Right cardiac atrium (tissue), 5 donors: ENCODE measurements around the gene NCR3LG1. TPM values are rescaled to one million over a fixed set of nuclear protein-coding genes. Genes with fewer than 3 reads are reported as not detected.
A peak's percentile ranks its signal among the peaks of the same experiment; 100 is the strongest.

Experiments
- ATAC-seq, 2 donors: fragments of 200-7000 bp; cut with Tn5 transposase; one replicate each; pipeline versions ENCODE4 v1.8.0 to v1.9.1; 2020; ENCODE audit warnings: moderate library complexity in 2 of 2, mild to moderate bottlenecking in 1 of 2
- DNase-seq, 3 donors: peaks; one replicate each; pipeline ENCODE4 v3.0.0-alpha.2; 2020
- H3K27ac ChIP-seq: one replicate; pipeline ENCODE4 v1.5.1; 2013; ENCODE audit warnings: mild to moderate bottlenecking, low read length, control low read depth, moderate library complexity
- H3K27me3 ChIP-seq: one replicate; pipeline ENCODE4 v1.6.1; 2013; ENCODE audit not compliant: control insufficient read depth, insufficient read depth
- H3K4me1 ChIP-seq: one replicate; pipeline ENCODE4 v1.6.1; 2013; ENCODE audit warnings: low read length; ENCODE audit not compliant: control insufficient read depth, insufficient read depth
- H3K4me3 ChIP-seq: one replicate; pipeline ENCODE4 v1.5.1; 2013; ENCODE audit warnings: low read length, control low read depth
- H3K9me3 ChIP-seq: one replicate; pipeline ENCODE4 v1.6.1; 2013; ENCODE audit warnings: low read length; ENCODE audit not compliant: control insufficient read depth
- WGBS: extraction: QIAGEN DNeasy Blood & Tissue Kit; methylation state at CpG from one replicate; pipeline ENCODE4 v1.1.7; 2013; 5-methylcytosine and 5-hydroxymethylcytosine counted together
- intact Hi-C, 4 donors: fragments of 100-400 bp; cut with DNase I; formaldehyde crosslinking; loops; one replicate each; pipeline versions ENCODE4 v1.11.0 to v1.14.0; 2022 to 2023
- polyA plus RNA-seq: library from polyadenylated mRNA; stranded (reverse); fragments of 200-250 nt; gene quantifications from one replicate; pipeline ENCODE4 v1.2.3, GENCODE V29; 2013
- total RNA-seq, 4 donors: library from RNA; stranded (reverse); fragmentation: NEBNext Ultra II Directional; extraction: Animal tissue kit (Norgen Biotek cat#: 25700); gene quantifications; one replicate each; pipeline ENCODE4 v1.2.1, GENCODE V29; 2021
- donor health status: healthy with polysubstance abuse.
- donor health status: DM: no; HTN: yes; CAD: no.
- donor health status: DM: no; HTN: no; CAD: no.
- donor health status: DM: no; HTN: yes; CAD: no; lungs with severe emphysema.
- donor health status: DM: yes; HTN: yes; CAD: no.

NCR3LG1 gene
- total and polyA plus RNA-seq, 5 donors, result 0.75 to 3.3 (median 2.9) TPM

DNA sequence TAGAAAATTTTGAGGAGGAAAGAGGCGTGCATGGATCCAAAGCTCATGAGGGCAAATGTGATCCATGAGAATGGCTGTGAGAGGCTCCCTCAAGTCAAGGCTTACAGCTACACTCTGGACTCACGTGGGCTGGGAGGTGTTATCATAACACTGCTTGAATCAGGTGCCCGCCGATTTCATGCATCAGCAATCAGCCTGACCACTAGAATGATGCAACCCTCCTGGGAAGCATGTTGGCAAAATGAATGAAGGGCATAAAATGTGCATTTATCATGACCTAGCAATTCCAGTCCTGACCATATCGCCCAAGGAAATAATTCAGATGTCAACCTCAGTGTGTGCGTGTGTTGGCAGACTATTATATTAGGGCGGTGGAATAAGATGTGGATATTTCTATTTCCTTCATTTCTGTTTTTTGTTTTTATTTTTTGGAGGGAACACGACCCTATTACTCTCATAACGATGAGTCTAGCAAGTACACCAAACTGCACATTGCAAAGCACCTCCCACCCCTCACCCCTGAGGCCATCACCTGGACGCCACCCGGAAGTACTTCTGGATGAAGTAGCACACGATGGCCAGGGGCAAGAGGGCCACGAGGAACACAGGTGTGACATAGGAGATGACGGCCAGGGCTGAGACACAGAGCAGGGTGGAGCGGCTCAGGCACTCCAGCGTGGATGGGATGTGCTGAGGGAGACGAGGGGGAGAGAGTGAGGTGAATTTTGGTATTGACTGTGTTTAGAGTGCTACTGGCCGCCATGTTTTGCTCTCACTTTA lies 52.6 kb downstream of the NCR3LG1 start:
- peaks cover 8% of the 10 kb centered on the region for H3K4me1 ChIP-seq
- no peak overlapping the region for H3K27ac ChIP-seq
- ATAC-seq, result no peak
- no peak overlapping the region for H3K4me3 ChIP-seq
- 84% methylated on average over 18 of the region's 18 CpGs for WGBS
- intact Hi-C loops, result no loop called here
- H3K27me3 ChIP-seq, result no peaks in the 10 kb centered on the region
- H3K9me3 ChIP-seq, result no peaks in the 10 kb centered on the region
- no peak for DNase-seq

DNA sequence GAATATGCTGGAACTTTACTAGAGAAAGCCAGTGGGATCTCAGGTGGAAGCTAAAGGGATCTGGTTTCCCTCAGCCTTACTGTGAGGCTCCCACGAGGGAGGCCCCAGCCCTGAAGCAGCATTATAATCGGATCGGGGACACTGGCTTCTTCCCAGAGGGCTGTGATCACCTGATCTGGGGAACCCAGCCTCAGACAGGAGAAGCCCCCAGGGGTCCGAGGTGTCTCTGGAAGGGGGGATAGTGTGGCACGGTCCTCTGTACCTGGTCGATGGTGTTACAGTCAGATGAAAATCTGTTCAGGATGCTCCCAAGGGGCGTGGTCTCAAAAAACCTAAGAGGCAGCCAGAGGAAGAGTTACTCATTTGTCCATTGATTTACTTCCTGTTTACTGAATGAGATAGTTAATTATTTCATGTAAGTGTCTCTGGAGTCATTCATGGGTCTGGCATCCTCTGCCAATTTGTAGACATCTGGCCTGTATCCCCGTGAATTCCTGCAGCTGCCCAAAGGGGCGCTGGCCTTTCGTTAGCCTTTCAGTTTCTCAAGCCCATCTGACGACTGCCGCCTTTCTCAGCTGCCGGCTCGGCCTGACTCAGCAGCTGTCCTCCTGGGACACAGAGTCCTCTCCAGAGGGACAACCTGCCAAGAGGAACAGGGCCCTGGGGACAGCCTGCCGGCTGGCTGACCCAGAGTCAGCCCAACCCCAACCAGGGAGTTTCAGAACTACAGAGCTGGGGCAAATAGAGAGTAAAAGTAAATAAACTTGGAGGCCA lies 53.8 kb downstream of the NCR3LG1 start:
- no peaks in the 10 kb centered on the region for H3K9me3 ChIP-seq
- ATAC-seq, result peak; percentile 92 to 93
- H3K27me3 ChIP-seq, result no peaks in the 10 kb centered on the region
- H3K27ac ChIP-seq, result peak overlapping the region; percentile 92
- intact Hi-C loops, result no loop called here
- peak; percentile 79 to 89 (median 86) for DNase-seq
- 30% methylated on average over 15 of the region's 15 CpGs for WGBS
- H3K4me1 ChIP-seq, result peaks cover 8% of the 10 kb centered on the region
- H3K4me3 ChIP-seq, result no peak overlapping the region

DNA sequence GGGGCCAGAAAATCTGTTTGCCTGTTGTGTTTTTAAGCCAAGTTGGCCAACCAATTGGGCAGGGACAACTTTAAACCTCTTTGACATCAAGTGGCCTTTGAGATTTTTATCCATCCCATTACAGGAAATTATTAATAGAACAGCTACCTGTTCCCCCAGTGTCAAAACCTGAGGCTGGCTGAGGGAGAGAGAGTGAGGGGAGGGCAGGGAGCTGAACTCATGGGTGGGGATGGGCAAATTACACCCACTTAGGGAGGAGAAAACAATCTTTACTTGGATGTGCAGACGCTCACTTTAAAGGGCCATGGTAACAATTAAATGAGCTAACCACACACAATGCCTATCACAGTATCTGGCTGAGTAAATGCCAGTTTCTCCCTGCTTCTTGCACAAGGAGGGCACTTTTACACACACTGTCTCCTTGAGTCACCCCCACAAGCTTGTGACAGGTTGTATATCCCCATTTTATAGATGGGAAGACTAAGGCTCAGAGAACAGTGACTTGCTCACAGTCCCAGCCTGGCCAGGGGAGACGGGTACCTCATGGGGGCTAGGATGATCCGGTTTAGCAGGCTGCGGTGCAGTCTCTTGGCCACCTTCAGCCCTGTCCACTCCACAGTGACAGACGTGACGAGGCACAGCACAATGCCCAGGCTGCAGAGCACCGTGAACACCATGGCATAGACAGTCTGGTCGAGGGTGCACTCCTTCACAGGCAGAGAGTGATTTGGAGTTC lies 54.6 kb downstream of the NCR3LG1 start:
- peak overlapping the region; percentile 92 for H3K27ac ChIP-seq
- DNase-seq (no peak), ATAC-seq (no peak)
- no peak overlapping the region for H3K4me3 ChIP-seq
- intact Hi-C loops, result no loop called here
- WGBS, result 85% methylated on average over 8 of the region's 8 CpGs
- H3K4me1 ChIP-seq, result peaks cover 8% of the 10 kb centered on the region
- H3K9me3 ChIP-seq, result no peaks in the 10 kb centered on the region
- H3K27me3 ChIP-seq, result no peaks in the 10 kb centered on the region

DNA sequence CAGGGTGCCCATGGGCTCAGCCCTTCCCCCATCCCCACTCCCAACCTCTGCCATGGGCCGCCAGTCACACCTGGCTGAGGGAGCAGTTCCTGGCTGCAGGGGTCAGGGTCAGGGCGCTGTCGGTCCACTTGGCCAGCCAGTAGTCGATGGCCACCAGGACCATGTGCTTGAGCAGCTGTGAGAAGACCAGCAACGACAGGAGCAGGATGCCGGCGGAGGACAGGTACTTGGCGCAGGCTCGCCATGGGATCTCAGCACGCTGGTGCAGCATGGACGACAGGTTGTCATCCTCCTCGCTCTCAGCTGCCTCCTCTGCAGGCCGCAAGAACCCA lies 55.2 kb downstream of the NCR3LG1 start:
- Histone ChIP-seq H3K27me3 (no peaks in the 10 kb centered on the region), H3K4me3 (no peak overlapping the region), H3K9me3 (no peaks in the 10 kb centered on the region), H3K27ac (peak overlapping the region; percentile 92), H3K4me1 (peaks cover 8% of the 10 kb centered on the region)
- intact Hi-C loops, result no loop called here
- WGBS, result 92% methylated on average over 13 of the region's 13 CpGs
- DNase-seq, result no peak
- no peak for ATAC-seq

DNA sequence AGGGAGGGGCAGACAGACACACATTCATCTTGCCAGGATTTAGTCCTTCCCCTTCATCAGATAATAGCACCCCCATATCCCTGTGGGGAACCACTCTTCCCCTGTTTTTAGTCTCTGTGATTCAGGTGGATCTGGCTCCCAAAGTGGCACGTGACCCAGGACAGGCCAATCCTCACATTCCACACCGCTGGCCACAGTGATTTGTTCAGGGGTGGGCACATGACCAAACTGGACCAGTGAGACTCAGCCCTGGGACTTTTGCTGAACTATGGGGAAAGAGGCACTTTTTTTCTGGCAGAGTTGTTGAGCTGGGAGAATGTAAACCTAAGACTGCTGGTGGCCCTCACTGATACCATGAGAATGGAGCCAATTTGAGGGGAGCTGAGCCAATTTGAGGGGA lies 56.0 kb downstream of the NCR3LG1 start:
- Histone ChIP-seq H3K4me3 (no peak overlapping the region), H3K27ac (no peak overlapping the region), H3K9me3 (no peaks in the 10 kb centered on the region), H3K4me1 (peaks cover 8% of the 10 kb centered on the region), H3K27me3 (no peaks in the 10 kb centered on the region)
- DNase-seq (no peak), ATAC-seq (no peak)
- 94% methylated on average over 2 of the region's 2 CpGs for WGBS
- intact Hi-C loops, result no loop called here

DNA sequence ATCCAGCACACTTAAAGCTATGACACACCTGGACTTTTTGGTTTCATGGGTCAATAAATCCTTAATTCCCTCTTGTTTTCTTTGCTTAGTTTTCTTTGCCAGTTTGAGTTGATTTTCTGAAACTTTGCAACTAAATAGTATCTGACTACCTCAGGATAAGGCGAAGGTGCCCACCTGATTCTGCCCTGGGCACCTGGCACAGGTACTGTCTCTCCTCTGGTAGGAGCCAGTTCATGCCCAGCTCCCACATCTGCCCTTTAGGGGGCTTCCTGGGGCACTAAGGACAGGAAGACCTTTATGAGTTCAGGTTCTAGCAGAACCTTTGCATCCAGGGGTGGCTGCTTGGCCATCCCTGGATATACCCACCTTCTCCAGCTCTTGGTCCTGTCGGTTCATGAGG lies 56.4 kb downstream of the NCR3LG1 start:
- WGBS, result 87% methylated on average over 2 of the region's 2 CpGs
- peaks cover 8% of the 10 kb centered on the region for H3K4me1 ChIP-seq
- DNase-seq (no peak), ATAC-seq (no peak)
- intact Hi-C loops, result no loop called here
- no peaks in the 10 kb centered on the region for H3K27me3 ChIP-seq
- no peak overlapping the region for H3K27ac ChIP-seq
- no peaks in the 10 kb centered on the region for H3K9me3 ChIP-seq
- no peak overlapping the region for H3K4me3 ChIP-seq

DNA sequence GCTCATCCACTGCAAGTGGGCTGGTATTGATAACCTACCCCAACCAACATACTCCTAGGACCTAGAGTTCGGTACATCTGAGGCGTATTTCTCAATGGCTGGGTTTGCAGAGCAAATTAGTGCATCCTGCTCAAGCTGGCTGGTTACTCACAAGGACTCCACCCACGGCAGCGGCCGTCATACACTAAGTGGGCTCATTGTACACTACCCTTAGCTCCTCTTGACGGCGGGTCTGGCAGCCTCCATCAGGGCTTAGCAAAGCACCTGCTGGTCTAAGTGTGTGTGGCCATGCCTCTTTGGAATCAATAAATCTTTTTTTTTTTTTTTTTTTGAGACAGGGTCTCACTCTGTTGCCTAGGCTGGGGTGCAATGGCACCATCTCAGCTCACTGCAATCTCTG lies 57.0 kb downstream of the NCR3LG1 start:
- intact Hi-C loops, result no loop called here
- no peak overlapping the region for H3K27ac ChIP-seq
- 97% methylated on average over 7 of the region's 7 CpGs for WGBS
- H3K9me3 ChIP-seq, result no peaks in the 10 kb centered on the region
- H3K4me1 ChIP-seq, result peaks cover 8% of the 10 kb centered on the region
- no peaks in the 10 kb centered on the region for H3K27me3 ChIP-seq
- no peak overlapping the region for H3K4me3 ChIP-seq
- no peak for DNase-seq
- ATAC-seq, result no peak

DNA sequence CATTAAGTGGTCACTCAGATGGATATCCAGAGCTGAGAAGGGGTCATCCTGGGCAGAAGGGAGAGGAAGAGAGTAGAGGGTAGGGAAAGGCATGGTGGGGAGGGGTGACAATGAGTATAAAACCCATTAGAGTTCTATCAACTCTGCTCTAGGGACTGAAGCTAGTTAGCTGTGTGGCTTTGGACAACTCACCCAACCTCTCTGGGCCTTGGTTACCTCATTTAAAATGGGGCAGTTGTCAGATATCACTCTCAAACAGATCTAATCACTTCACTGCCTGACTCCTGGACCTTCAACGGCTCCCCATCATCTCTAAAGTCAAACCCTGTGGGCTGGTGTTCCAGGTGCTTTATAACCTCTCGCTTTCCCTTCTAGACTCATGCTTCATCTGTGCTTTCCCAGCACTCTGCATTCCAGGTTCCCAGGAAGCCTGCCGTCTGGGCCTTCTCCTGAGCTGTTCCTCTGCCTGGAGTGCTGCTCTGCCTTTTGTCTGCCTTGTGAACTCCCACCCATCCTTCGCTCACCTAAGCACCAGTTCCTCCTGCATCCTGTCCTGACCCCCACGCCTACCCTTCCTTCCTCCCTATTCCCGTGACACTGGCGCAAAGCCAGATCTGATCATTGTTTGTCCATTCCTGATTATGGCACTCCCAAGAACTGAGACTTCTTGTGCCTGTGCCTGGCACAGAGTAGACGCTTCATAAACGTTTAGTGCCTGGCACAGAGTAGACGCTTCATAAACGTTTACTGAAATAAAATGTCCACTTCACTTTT lies 59.2 kb downstream of the NCR3LG1 start:
- Histone ChIP-seq H3K27ac (no peak overlapping the region), H3K4me1 (peaks cover 8% of the 10 kb centered on the region), H3K4me3 (no peak overlapping the region), H3K27me3 (no peaks in the 10 kb centered on the region), H3K9me3 (no peaks in the 10 kb centered on the region)
- 40% methylated on average over 11 of the region's 11 CpGs for WGBS
- ATAC-seq, result no peak
- DNase-seq, result no peak
- intact Hi-C loops, result no loop called here

DNA sequence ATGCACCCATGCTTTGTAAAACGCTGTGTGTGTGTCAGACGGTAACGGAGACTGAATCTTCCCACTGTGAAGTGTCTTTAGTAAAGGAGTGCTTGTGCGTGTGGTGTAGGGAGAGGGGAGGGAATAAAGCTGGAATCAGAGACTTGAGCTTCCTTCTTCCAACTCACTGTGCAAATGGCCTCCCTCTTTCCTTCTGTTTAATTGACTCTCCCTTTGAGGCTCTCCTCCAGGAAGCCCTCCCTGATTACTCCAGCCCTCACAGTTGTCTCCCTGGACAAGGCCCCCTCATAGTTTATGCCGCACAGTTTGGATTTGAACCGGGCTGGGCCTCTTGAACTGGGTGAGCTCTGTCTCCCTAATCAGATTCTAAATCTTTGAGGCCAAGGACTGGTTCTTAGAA lies 59.8 kb downstream of the NCR3LG1 start:
- DNase-seq (no peak), ATAC-seq (no peak)
- intact Hi-C loops, result no loop called here
- H3K4me3 ChIP-seq, result no peak overlapping the region
- H3K9me3 ChIP-seq, result no peaks in the 10 kb centered on the region
- no peak overlapping the region for H3K27ac ChIP-seq
- no peaks in the 10 kb centered on the region for H3K27me3 ChIP-seq
- 68% methylated on average over 6 of the region's 6 CpGs for WGBS
- peaks cover 6% of the 10 kb centered on the region for H3K4me1 ChIP-seq

DNA sequence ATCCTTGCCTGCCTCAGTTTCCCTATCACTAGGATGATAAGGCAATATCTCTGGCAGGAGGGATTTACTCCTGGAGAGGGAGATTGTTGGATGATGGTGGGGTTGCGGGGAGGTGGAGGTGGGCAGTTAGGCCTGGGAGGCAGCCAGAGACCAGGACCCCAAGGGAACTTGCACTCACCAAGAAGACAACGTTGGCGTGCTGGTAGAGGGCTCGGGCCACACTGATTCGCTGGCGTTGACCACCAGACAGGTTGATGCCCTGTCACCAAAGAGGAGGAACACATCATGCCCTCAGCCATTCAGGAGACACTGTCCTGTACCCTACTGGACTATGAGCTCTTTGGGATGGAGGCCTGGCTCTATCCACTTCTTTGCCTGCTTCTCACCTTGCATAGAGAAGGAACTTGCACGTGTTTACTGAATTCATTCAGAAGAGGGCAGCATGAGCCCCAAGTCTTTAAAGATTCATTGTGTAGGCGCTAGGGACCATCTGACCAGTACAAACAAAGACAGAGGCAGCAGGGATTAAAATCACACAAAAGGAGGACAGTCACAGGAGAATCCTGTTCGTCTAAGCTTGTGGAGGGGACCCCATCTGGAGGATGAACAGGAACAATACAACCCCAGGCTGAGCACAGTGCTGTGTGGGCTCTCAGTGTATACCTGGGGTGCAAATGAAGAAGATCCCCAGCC lies 61.0 kb downstream of the NCR3LG1 start:
- no peaks in the 10 kb centered on the region for H3K4me1 ChIP-seq
- H3K4me3 ChIP-seq, result no peak overlapping the region
- ATAC-seq, result no peak
- H3K27ac ChIP-seq, result no peak overlapping the region
- intact Hi-C loops, result no loop called here
- no peak for DNase-seq
- WGBS, result 77% methylated on average over 9 of the region's 9 CpGs
- H3K27me3 ChIP-seq, result no peaks in the 10 kb centered on the region
- H3K9me3 ChIP-seq, result no peaks in the 10 kb centered on the region
